SK-N-SH (cell line): ENCODE results near the gene METAP1. TPM values are rescaled to one million over a fixed set of nuclear protein-coding genes. Genes with fewer than 3 reads are reported as not detected.

Source experiments
- CTCF ChIA-PET: fragments of 300-600, 350-600 bp; formaldehyde crosslinking; extraction: SDS; loops from one replicate; lab custom pipeline; 2021; lab: Yijun Ruan, JAX
- POLR2A ChIA-PET: fragments of 350-600 bp; sonication (Branson Sonifier 250); formaldehyde crosslinking; extraction: SDS; loops from one replicate; lab custom pipeline; 2020; ENCODE audit warnings: antibody characterized with exemption, inconsistent platforms; lab: Yijun Ruan, JAX
- DNase-seq: peaks from one replicate; pipeline ENCODE4 v3.0.0; 2012
- H2AFZ ChIP-seq: fragments of 200-600 bp; sonication (generic); 2 replicates; pipeline ENCODE4 v1.8.1; 2016; ENCODE audit warnings: antibody characterized with exemption, mild to moderate bottlenecking, low read depth
- H3F3A ChIP-seq: fragments of 200-600 bp; sonication (generic); replicated peaks from 2 replicates; pipeline ENCODE3; 2016; ENCODE audit warnings: antibody characterized with exemption, mild to moderate bottlenecking; ENCODE audit not compliant: insufficient read depth
- H3K27ac ChIP-seq, 2 experiments: fragments of 200-500 bp in 1 of 2; fragments of 200-600 bp in 1 of 2; sonication (Bioruptor generic) in 1 of 2; sonication (generic), shearing (Covaris generic) in 1 of 2; 2 replicates each; pipeline versions ENCODE4 v1.5.1 to v1.6.1; 2014 to 2016; ENCODE audit warnings: low read depth in 2 of 2, inconsistent platforms in 1 of 2, low read length in 1 of 2, mild to moderate bottlenecking in 1 of 2, mixed read lengths in 1 of 2
- H3K27me3 ChIP-seq: fragments of 200-600 bp; sonication (generic), shearing (Covaris generic); 2 replicates; pipeline ENCODE4 v1.6.1; 2016; ENCODE audit warnings: mixed run types; ENCODE audit not compliant: insufficient read depth
- H3K36me3 ChIP-seq, 2 experiments: fragments of 200-500 bp in 1 of 2; fragments of 200-600 bp in 1 of 2; sonication (Bioruptor generic) in 1 of 2; sonication (generic) in 1 of 2; replicated peaks in 1 of 2; 2 replicates each; pipeline versions ENCODE3 to v1.5.1; 2014 to 2016; ENCODE audit warnings: low read length in 1 of 2, mild to moderate bottlenecking in 1 of 2; ENCODE audit not compliant: insufficient read depth in 2 of 2, control insufficient read depth in 1 of 2
- H3K4me1 ChIP-seq, 2 experiments: fragments of 200-500 bp in 1 of 2; fragments of 200-600 bp in 1 of 2; sonication (Bioruptor generic) in 1 of 2; sonication (generic), shearing (Covaris generic) in 1 of 2; 2 replicates each; pipeline versions ENCODE4 v1.5.1 to v1.6.1; 2014 to 2016; ENCODE audit warnings: low read depth in 1 of 2, low read length in 1 of 2, mixed run types in 1 of 2; ENCODE audit not compliant: insufficient read depth in 2 of 2, control insufficient read depth in 1 of 2
- H3K4me2 ChIP-seq: fragments of 200-600 bp; sonication (generic), shearing (Covaris generic); 2 replicates; pipeline ENCODE4 v1.6.1; 2017; ENCODE audit warnings: mixed run types
- H3K4me3 ChIP-seq, 2 experiments: fragments of 200-500 bp in 1 of 2; fragments of 200-600 bp in 1 of 2; sonication (Bioruptor generic) in 1 of 2; sonication (generic), shearing (Covaris generic) in 1 of 2; 2 replicates each; pipeline versions ENCODE4 v1.5.1 to v1.8.1; 2014 to 2016; ENCODE audit warnings: low read depth in 2 of 2, inconsistent platforms in 1 of 2, low read length in 1 of 2, mild to moderate bottlenecking in 1 of 2, mixed read lengths in 1 of 2, moderate library complexity in 1 of 2
- H3K79me2 ChIP-seq: fragments of 200-600 bp; sonication (generic); 2 replicates; pipeline ENCODE4 v1.8.1; 2017; ENCODE audit warnings: mild to moderate bottlenecking; ENCODE audit not compliant: insufficient read depth
- H3K9ac ChIP-seq: fragments of 200-600 bp; sonication (generic); 2 replicates; pipeline ENCODE4 v1.6.1; 2017; ENCODE audit warnings: mixed run types
- H3K9me2 ChIP-seq: fragments of 200-600 bp; sonication (generic); 2 replicates; pipeline ENCODE4 v1.6.1; 2017; ENCODE audit warnings: mixed run types
- H3K9me3 ChIP-seq: fragments of 200-600 bp; sonication (generic); 2 replicates; pipeline ENCODE4 v1.6.1; 2017; ENCODE audit warnings: mixed run types, mild to moderate bottlenecking, moderate library complexity
- H4K20me1 ChIP-seq: fragments of 200-600 bp; sonication (generic); 2 replicates; pipeline ENCODE4 v1.6.1; 2017; ENCODE audit warnings: mild to moderate bottlenecking, mixed run types; ENCODE audit not compliant: insufficient read depth
- FOXM1 ChIP-seq: IDR thresholded peaks from 2 replicates; pipeline ENCODE4 v1.4.0; 2012; ENCODE audit warnings: low read depth, mild to moderate bottlenecking
- IRF3 ChIP-seq: fragments of 150-350 bp; IDR thresholded peaks from 2 replicates; pipeline ENCODE4 v1.6.1; 2016; ENCODE audit warnings: mild to moderate bottlenecking, low read depth, low read length
- JUND ChIP-seq: IDR thresholded peaks from 2 replicates; pipeline ENCODE4 v1.4.0; 2012
- MEF2A ChIP-seq: IDR thresholded peaks from 2 replicates; pipeline ENCODE4 v1.4.0; 2012; ENCODE audit warnings: low read depth, borderline replicate concordance
- NRF1 ChIP-seq: IDR thresholded peaks from 2 replicates; pipeline ENCODE4 v1.6.1; 2012; ENCODE audit warnings: low read depth, mild to moderate bottlenecking, low read length
- REST ChIP-seq: IDR thresholded peaks from 2 replicates; pipeline ENCODE4 v1.6.1; 2012; ENCODE audit warnings: mild to moderate bottlenecking, low read depth, low read length, moderate library complexity
- SIN3A ChIP-seq: IDR thresholded peaks from 2 replicates; pipeline ENCODE4 v1.6.1; 2012; ENCODE audit warnings: low read depth, mild to moderate bottlenecking, low read length, moderate library complexity, borderline replicate concordance
- SMC3 ChIP-seq: IDR thresholded peaks from 2 replicates; pipeline ENCODE4 v1.6.1; 2012; ENCODE audit warnings: low read depth, low read length, improper control_type of control experiment
- TAF1 ChIP-seq: IDR thresholded peaks from 2 replicates; pipeline ENCODE4 v1.6.1; 2012; ENCODE audit warnings: low read depth, mild to moderate bottlenecking, low read length, moderate library complexity, borderline replicate concordance
- USF2 ChIP-seq: fragments of 150-350 bp; IDR thresholded peaks from 2 replicates; pipeline ENCODE4 v1.6.1; 2017; ENCODE audit warnings: antibody characterized with exemption, low read length, low read depth, borderline replicate concordance
- YY1 ChIP-seq: IDR thresholded peaks from 2 replicates; pipeline ENCODE4 v1.4.0; 2012; ENCODE audit warnings: low read depth, mild to moderate bottlenecking
- WGBS: methylation state at CpG from one replicate; pipeline ENCODE4 v1.1.6; 2017; ENCODE audit warnings: low lambda C conversion rate; 5-methylcytosine and 5-hydroxymethylcytosine counted together
- polyA plus RNA-seq, 3 experiments: library from polyadenylated mRNA; depleted of rRNA; stranded (reverse); fragments of >200 nt; gene quantifications; 2 replicates each; pipeline ENCODE4 v1.2.3, GENCODE V29; 2012

The METAP1 gene
- polyA plus RNA-seq, 1 of the 3 experiments (the other 2 are of a cell fraction), result 41.0 TPM

GRCh38 chr4:99054428-99054994 lies 59.0 kb downstream of the METAP1 start:
- peaks cover 15% of the 10 kb centered on the region for H3F3A ChIP-seq
- no peak for DNase-seq
- TF ChIP-seq JUND, result no peak
- TF ChIP-seq NRF1, result no peak
- TF ChIP-seq IRF3, result no peak
- TF ChIP-seq TAF1, result no peak
- TF ChIP-seq MEF2A, result no peak
- WGBS, result 94% methylated on average over 3 of the region's 3 CpGs
- no peaks in the 10 kb centered on the region for H3K9me2 ChIP-seq
- POLR2A ChIA-PET, result no interaction called here
- H3K4me3 ChIP-seq, result no peak overlapping the region
- no peaks in the 10 kb centered on the region for H3K27me3 ChIP-seq
- no peak overlapping the region for H2AFZ ChIP-seq
- H3K9ac ChIP-seq, result no peak overlapping the region
- H3K27ac ChIP-seq, result no peak overlapping the region
- H3K79me2 ChIP-seq, result peaks cover 10% of the 10 kb centered on the region; the same call in 1 of the 2 replicates
- H3K36me3 ChIP-seq, result peaks cover 44 to 53% of the 10 kb centered on the region in 2 experiments
- 0 out of 4 replicates have a peak, but pooled peaks cover 0 to 4% of the 10 kb centered on the region in 2 experiments for H3K4me1 ChIP-seq
- no peak overlapping the region for H3K4me2 ChIP-seq
- H3K9me3 ChIP-seq, result no peaks in the 10 kb centered on the region
- CTCF ChIA-PET, result interaction anchor here (1.3 to 2.4 kb wide), 4 partner anchors 59 to 577 kb away, joined by 3 to 7 read pairs (median 4); partner anchors contain the start of gene METAP1
- H4K20me1 ChIP-seq, result no peaks in the 10 kb centered on the region

- no peaks in the 10 kb centered on the region for H3K9me3 ChIP-seq
- H2AFZ ChIP-seq, result no peak overlapping the region
- no peak for DNase-seq
- no peak overlapping the region for H3K4me3 ChIP-seq
- WGBS, result 100% methylated on average over 2 of the region's 2 CpGs
- ChIA-PET CTCF (interaction anchor here (4.1 to 4.2 kb wide), 2 partner anchors 63 to 590 kb away, joined by 26 to 46 read pairs; partner anchors contain the start of gene METAP1), POLR2A (no interaction called here)
- H3K9ac ChIP-seq, result no peak overlapping the region
- peaks cover 46% of the 10 kb centered on the region in 2 experiments for H3K36me3 ChIP-seq
- no peak overlapping the region for H3K4me2 ChIP-seq
- peaks cover 2 to 8% of the 10 kb centered on the region in 2 experiments; a peak in 2 of 4 replicates for H3K4me1 ChIP-seq
- no peaks in the 10 kb centered on the region for H4K20me1 ChIP-seq
- TF ChIP-seq SMC3, result no peak
- TF ChIP-seq YY1, result no peak
- TF ChIP-seq REST, result no peak
- TF ChIP-seq MEF2A, result no peak
- no peak for TF ChIP-seq SIN3A
- TF ChIP-seq USF2, result no peak
- no peak for TF ChIP-seq FOXM1
- no peaks in the 10 kb centered on the region for H3K9me2 ChIP-seq
- peaks cover 10% of the 10 kb centered on the region; the same call in 1 of the 2 replicates for H3K79me2 ChIP-seq
- H3F3A ChIP-seq, result peaks cover 38% of the 10 kb centered on the region
- H3K27me3 ChIP-seq, result no peaks in the 10 kb centered on the region
- H3K27ac ChIP-seq, result no peak overlapping the region; a peak in 1 of 4 replicates
Measured at GRCh38 chr4:99058228-99058627, 62.7 kb downstream of the METAP1 start.
